ENCODE measurements around the gene N4BP3.
A peak's percentile ranks its signal among the peaks of the same experiment; 100 is the strongest.
"Not testable (repeated sequence)": the region's sequence is repeated elsewhere in the genome, so short reads cannot be mapped to it uniquely, and the experiment has no call there.

Gene N4BP3

GRCh38 chr5:178113141-178113787 lies at the start of gene N4BP3:
N4BP3 (plus strand) TSS chr5:178113532; CDS start chr5:178119584, 6,052 bp downstream.
- DNase-seq (ENCODE audit: low read depth in 2 of 2) = peak; percentile 79 to 80

DNA sequence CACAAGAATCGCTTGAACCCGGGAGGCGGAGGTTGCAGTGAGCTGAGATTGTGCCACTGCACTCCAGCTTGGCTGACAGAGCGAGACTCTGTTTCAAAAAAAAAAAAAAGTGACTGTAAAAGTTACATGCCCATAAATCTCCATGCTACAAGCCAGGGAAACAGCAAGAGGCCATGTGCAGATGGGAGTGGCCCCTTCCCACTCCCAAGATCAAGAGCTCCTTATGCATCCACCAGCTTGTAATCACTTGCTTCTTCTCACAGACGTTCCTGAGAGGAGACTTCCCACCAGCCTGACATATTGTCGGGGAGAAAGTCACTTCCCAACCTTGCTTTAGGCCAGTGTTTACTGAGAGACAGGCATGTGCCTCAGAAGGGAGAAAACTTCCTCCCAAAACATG lies 45.6 kb upstream of the N4BP3 start:
- no peak for DNase-seq (ENCODE audit: low read depth in 2 of 2)

DNA sequence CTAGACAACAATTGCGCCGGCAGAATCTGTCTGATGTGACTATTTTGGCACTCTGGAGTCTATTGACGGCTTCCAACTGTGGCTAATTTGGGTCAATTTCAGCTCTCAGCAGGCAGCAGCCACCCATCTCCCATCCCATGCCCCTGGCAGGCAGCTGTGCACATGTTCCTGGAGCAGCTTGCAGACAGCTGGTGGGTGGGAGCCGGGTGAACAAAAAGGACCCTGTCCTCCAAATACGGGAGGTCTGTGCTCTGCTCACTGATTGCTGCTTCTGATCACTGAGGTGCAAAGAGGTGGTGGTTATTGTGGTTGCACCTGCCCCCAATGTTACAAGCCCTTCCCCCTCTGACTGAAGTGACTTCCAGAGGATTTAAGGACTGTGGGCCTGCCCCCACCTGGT lies 45.0 kb upstream of the N4BP3 start:
- DNase-seq (ENCODE audit: low read depth in 2 of 2) = no peak

GRCh38 chr5:178069909-178070308 lies 43.4 kb upstream of the N4BP3 start:
- peak in 1 of 2 donors; percentile 11 for DNase-seq (ENCODE audit: low read depth in 2 of 2)

GRCh38 chr5:178071108-178071507 lies 42.2 kb upstream of the N4BP3 start:
- no peak for DNase-seq (ENCODE audit: low read depth in 2 of 2)

DNA sequence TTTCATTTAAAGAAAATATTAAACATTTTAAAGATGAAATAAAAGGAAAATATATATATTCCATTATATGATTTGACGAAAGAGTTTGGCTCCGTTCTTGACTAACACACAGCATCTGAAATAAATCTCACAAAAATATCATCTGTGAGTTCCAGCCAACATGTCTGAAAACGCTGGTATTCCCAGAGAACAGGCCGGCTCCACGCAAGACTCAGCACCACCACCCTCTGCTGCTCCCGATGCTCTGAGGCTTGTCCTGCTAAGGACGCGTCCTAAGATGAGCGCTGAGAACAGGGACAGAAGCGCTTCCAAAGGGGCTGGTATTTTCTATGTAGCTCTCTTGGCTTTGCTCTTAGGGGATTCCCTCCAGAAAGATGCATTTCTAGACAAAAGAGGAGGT lies 40.6 kb upstream of the N4BP3 start:
- DNase-seq (ENCODE audit: low read depth in 2 of 2) = no peak

DNA sequence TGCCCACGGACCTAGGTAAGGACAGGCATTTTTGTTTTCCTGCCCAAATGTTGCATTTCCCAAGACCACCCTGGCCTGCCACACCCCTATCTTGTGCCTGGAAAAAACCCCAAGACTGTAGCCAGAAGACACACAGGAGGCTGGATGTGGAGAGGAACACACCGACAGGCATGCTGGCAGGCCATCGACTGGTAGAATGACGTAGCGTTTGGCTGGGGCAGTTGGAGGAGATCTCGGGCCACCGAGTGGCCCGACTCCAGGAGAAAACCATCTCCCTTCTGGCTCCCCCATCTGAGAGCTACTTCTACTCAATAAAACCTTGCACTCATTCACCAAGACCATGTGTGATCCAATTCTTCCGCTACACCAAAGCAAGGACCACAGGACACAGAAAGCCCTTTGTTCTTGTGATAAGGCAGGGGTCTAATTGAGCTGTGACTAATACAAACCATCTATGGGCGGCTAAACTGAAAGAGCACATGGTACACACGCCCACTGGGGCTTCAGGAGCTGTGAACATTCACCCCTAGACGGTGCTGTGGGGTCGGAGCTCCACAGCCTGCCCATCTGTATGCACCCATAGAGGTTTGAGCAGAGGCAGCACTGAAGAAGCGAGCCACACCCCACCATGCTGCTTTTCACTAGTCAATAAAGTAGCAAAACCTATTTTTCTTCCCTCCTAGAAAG lies 38.9 kb upstream of the N4BP3 start:
- DNase-seq (ENCODE audit: low read depth in 2 of 2) = peak in 1 of 2 donors; percentile 12

DNA sequence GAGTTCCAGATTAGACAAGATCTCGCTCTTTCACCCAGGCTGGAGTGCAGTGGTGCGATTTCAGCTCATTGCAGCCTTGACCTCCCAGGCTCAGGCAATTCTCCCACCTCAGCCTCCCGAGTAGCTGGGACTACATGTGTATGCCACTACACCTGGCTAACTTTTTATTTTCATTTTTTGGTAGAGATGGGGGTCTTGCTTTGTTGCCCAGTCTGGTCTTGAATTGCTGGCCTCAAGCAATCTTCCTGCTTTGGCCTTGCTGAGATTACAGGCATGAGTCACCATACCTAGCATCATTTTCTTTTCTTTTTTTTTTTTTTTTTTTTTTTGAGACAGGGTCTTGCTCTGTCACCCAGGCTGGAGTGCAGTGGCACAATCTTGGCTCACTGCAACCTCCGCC lies 36.4 kb upstream of the N4BP3 start:
- DNase-seq (ENCODE audit: low read depth in 2 of 2) = not testable (repeated sequence)

DNA sequence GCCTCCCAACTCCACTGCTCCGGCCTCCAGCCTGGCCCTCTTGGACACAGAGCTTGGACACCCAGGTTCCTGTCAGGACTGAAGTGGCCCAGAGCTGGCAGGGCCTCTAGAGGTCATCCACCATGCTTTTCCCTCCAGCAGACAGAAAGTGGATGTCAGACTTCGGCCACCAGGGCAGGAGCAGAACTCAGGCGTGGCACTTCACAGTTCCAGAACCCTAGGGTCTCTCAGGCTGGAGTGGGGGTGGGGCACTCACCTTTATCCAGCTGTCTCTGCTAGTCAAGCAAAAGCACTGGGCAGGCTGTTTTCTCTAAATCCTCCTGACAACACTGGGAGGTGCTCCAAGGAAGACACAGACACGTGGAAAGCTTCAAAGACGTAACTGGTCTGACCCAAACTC lies 35.6 kb upstream of the N4BP3 start:
- DNase-seq (ENCODE audit: low read depth in 2 of 2) = no peak

DNA sequence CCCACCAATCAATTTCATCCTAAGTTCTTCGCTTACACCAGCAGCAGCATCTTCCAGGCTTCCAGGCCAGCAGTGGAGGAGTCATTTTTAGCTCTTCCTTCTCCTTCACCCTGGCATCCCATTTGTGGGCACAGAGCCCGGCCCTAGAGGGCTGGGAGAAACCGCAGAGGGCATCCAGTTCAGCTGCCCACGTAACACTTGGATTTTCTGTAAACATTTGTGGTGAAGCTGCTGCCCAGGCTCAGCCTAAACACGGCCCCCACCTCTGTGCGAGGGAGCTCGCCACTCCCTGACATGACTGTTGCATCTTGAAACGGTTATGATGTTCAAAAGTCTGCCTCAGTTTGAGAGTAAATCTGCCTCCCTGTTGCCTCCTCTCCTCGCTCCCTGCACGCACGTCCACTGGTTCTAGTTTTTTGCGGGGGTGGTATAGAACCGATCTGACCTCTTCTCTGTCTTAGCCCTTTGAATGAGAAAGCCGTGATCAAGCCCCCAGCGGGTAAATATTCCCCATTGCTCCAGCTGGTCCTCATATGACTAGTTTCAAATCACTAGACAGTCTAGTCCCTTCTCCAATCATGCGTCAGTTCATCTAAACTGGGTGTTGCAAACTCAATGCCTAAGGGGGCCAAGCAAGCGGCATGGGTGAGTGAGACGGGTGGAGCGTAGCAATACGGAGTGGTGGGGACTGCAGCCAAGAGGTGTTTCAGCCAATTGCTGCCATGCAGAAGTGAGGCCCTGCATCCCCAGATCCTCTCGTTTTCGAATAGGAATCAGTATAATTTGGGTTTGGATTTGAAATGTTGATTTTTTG lies 34.9 kb upstream of the N4BP3 start:
- DNase-seq (ENCODE audit: low read depth in 2 of 2) = no peak

- no peak for DNase-seq (ENCODE audit: low read depth in 2 of 2)
Measured at GRCh38 chr5:178080056-178080455, 33.3 kb upstream of the N4BP3 start.

DNA sequence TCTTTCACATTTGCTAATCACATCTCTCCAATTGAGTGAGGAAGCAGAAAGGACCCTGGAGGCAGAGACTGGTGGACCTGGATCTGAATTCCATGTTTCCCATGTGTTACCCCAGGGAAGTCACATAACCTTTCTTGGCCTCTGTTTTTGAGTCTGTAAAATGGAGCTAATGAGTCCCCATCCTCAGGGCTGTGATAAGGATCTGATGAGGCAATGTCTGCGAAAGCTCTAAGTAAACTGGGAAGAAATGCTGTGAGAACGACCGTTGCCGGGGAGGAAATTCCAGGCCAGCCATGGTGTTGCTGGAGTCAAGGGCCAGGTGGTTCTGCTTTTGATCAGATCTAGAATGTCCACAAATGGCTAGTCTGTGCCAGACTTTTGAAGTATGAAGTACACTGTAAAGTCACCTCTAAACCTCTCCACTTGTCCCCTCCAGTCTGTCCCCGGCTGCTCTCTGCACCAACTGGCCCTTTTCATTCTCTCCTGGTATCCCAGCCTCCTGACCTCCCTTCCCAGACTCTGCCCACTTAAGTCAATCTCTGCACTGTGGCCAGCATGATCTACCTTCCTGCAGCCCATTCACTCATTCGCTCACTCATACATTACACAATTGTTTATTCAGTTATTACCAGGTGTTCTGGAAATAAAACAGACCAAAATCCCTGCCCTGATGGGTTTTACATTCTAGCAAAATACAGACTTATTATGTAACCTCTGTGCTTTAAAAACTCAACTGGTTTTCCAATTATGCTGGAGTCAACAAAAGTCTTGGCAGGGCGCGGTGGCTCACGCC lies 32.5 kb upstream of the N4BP3 start:
- no peak for DNase-seq (ENCODE audit: low read depth in 2 of 2)

- DNase-seq (ENCODE audit: low read depth in 2 of 2) = no peak
Measured at GRCh38 chr5:178081571-178082243, 31.6 kb upstream of the N4BP3 start.

GRCh38 chr5:178083922-178084321 lies 29.4 kb upstream of the N4BP3 start:
- DNase-seq (ENCODE audit: low read depth in 2 of 2) = no peak

DNA sequence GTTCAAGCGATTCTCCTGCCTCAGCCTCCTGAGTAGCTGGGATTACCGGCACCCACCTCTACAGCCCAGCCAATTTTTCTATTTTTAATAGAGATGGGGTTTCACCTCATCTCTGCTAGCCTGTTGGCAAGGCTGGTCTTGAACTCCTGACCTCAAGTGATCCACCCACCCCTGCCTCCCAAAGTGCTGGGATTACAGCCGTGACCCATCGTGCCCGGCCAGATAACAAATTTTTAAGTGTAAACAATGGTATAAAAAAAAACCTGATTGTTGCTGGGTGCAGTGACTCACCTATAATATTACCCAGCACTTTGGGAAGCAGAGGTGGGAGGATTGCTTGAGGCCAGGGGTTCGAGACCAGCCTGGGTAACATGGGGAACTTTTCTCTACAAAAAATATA lies 28.0 kb upstream of the N4BP3 start:
- no peak for DNase-seq (ENCODE audit: low read depth in 2 of 2)

GRCh38 chr5:178086266-178086665 lies 27.1 kb upstream of the N4BP3 start:
- DNase-seq (ENCODE audit: low read depth in 2 of 2) = no peak

DNA sequence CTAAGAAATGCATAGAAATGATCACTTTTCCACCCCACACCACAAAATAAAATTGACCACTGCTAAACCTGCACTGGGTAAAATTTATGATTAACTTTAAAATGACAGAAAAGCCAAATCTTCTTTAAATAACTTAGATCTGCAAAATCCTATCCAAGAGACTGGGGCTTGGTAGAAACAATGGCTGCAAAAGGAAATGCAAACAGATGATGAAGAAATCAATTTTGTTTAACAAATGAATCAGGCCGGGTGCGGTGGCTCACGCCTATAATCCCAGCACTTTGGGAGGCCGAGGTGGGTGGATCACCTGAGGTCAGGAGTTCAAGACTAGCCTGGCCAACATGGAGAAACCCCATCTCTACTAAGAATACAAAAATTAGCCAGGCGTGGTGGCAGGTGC lies 26.1 kb upstream of the N4BP3 start:
- DNase-seq (ENCODE audit: low read depth in 2 of 2) = not testable (repeated sequence)

DNA sequence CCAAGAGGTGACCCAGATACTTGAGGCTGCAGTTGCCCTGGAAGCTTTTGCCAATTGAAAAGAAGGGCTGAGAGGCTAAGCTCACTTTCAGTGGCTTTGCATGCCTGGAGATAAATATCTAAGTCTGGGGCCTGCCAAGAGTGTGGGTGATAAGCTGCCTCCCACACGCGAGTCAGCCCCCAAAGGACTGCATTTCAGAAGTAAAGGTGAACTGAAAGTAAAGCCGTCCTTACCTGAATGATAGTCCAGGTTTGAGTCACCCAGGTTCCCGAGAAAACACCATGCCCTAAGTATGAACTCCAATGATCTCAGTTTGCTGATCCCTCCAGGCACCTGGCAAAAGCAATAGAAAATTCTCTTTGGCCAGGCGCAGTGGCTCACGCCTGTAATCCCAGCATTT lies 22.5 kb upstream of the N4BP3 start:
- no peak for DNase-seq (ENCODE audit: low read depth in 2 of 2)

DNA sequence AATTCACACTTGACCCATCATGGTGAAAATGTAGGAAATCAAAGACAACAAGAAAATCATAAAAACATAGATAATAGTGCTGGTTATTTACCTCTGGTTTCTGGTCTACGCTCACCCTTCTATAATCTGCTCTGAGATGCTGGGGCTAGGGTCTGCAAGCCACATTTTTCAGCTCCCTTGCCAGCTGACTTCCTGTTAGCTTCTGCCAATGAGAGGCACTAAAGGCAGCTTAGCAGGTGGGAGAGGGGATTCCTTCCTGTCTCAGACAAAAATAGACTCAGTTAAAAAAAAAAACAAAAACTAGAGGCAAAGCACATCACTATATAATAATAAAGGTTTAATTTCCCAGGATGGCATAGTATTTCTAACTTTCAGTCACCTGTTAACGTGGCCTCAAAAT lies 20.2 kb upstream of the N4BP3 start:
- DNase-seq (ENCODE audit: low read depth in 2 of 2) = no peak

DNA sequence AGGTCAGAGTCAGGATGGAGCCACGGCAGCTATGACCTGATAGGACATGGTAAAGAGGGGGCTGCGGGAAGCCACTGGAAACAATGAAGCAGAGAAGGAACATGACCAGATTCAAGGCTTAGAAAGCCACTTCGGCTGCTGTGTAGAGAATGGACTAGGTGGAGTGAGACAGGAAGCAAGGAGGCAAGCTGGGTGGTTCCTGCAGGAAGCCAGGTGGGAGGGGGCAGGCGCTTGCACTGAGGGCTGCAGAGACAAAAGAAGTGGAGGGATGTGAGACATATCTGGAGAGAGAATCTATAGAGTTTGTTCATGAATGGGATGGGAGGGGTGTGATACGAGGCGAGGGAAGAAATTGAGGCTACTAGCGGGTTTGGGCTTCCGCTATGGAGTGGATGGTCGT lies 19.0 kb upstream of the N4BP3 start:
- DNase-seq (ENCODE audit: low read depth in 2 of 2) = no peak

DNA sequence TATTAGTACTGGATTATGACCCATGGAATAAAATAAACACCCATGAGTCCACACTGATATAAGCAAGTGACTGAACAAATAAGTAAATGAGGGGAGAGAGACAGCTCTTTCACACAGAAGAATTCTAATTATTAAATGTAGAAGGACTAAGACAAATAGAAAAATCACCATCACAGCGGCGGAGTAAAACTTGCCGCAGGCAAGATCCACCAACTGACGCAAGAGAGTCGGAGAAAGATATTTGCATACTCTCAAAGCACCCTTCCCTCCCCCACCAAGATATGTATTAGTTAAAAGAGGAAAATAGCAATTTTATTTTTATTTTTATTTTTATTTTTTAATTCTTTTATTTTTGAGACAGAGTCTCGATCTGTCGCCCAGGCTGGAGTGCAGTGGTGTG lies 14.6 kb upstream of the N4BP3 start:
- no peak for DNase-seq (ENCODE audit: low read depth in 2 of 2)

All from stimulated activated CD8-positive, alpha-beta memory T cell treated with anti-CD3 and anti-CD28 coated beads, Interleukin-15, amount 100 ng/mL, for 48 hours (primary cell).